Keratinocyte (primary cell): Measurements from ENCODE around the gene PLAAT3.

Experiments
- EZH2 ChIP-seq: IDR thresholded peaks from one replicate; pipeline ENCODE4 v1.6.1; 2012; ENCODE audit warnings: inconsistent platforms, mild to moderate bottlenecking, low read length, moderate library complexity
- TF ChIP-seq, protein P1 (sequence below), 3 experiments: IDR thresholded peaks in 1 of 3; conservative IDR thresholded peaks in 1 of 3; optimal IDR thresholded peaks in 1 of 3; 2 replicates in 2 of 3; 3 replicates in 1 of 3; pipeline versions ENCODE3 to v1.5.1; 2011; ENCODE audit warnings: low read length in 3 of 3, mild to moderate bottlenecking in 3 of 3, moderate library complexity in 2 of 3, control low read depth in 1 of 3, inconsistent platforms in 1 of 3; ENCODE audit not compliant: insufficient read depth in 2 of 3; ENCODE audit errors: extremely low read depth in 1 of 3

DNA sequence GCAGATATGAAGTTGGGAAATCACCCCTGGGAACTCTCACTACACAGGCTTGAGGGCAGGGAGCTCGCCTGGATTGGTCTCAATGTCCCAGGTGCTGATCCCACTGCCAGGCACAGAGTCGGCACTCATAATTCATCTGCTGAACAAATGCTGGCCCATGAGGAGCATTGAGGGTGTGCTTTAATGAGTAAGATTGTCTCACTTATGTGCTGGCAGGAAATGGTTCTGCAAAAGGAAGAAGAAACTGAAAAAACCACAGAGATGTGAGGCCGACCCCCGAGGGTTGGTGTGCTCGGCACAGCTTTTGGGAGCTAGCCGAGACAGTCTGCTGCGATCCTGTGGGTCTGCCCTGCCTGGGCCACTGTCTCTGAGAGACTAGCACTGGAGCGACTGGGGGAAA, 60.5 kb downstream of the PLAAT3 start:
- TF ChIP-seq EZH2, result no peak
- TF ChIP-seq, protein P1, sequence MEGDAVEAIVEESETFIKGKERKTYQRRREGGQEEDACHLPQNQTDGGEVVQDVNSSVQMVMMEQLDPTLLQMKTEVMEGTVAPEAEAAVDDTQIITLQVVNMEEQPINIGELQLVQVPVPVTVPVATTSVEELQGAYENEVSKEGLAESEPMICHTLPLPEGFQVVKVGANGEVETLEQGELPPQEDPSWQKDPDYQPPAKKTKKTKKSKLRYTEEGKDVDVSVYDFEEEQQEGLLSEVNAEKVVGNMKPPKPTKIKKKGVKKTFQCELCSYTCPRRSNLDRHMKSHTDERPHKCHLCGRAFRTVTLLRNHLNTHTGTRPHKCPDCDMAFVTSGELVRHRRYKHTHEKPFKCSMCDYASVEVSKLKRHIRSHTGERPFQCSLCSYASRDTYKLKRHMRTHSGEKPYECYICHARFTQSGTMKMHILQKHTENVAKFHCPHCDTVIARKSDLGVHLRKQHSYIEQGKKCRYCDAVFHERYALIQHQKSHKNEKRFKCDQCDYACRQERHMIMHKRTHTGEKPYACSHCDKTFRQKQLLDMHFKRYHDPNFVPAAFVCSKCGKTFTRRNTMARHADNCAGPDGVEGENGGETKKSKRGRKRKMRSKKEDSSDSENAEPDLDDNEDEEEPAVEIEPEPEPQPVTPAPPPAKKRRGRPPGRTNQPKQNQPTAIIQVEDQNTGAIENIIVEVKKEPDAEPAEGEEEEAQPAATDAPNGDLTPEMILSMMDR (optimal IDR thresholded peaks at IDR 0.05 in 1 of 3, IDR thresholded peaks at IDR 0.05 in 1 of 3, conservative IDR thresholded peaks at IDR 0.05 in 1 of 3; ENCODE audit: extremely low read depth in 1 of 3, insufficient read depth in 2 of 3, low read length in 3 of 3), result no peak
